Cardiac muscle cell (in vitro differentiated cells and primary cell): ENCODE measurements around the gene LSM11. TPM values are rescaled to one million over a fixed set of nuclear protein-coding genes. Genes with fewer than 3 reads are reported as not detected.
"Not testable (repeated sequence)": the region's sequence is repeated elsewhere in the genome, so short reads cannot be mapped to it uniquely, and the experiment has no call there.

Experiments
- DNase-seq, 2 donors: peaks; one replicate each; pipeline versions ENCODE4 v3.0.0 to v3.0.0-alpha.2; 2010 to 2017; ENCODE audit warnings: low read depth in 1 of 2, low spot score in 1 of 2
- H3K27ac ChIP-seq: fragments of 200-600 bp; sonication (generic); 2 replicates; pipeline ENCODE4 v1.5.1; 2016
- H3K27me3 ChIP-seq: fragments of 200-600 bp; sonication (generic); 2 replicates; pipeline ENCODE4 v1.6.0; 2016; ENCODE audit warnings: control low read depth
- H3K36me3 ChIP-seq: fragments of 200-600 bp; sonication (generic); 2 replicates; pipeline ENCODE4 v1.5.1; 2016; ENCODE audit warnings: control low read depth
- H3K4me1 ChIP-seq: fragments of 200-600 bp; sonication (generic); 2 replicates; pipeline ENCODE4 v1.8.1; 2017; ENCODE audit warnings: low read depth, mild to moderate bottlenecking, mixed run types
- H3K4me3 ChIP-seq: fragments of 200-600 bp; sonication (generic); 2 replicates; pipeline ENCODE4 v1.5.1; 2016; ENCODE audit warnings: mild to moderate bottlenecking
- H3K9me3 ChIP-seq: fragments of 200-600 bp; sonication (generic); 2 replicates; pipeline ENCODE4 v1.5.1; 2017; ENCODE audit warnings: low read depth, mild to moderate bottlenecking, control low read depth
- polyA plus RNA-seq: library from polyadenylated mRNA; unstranded; fragments of >200 nt; fragmentation: Nextera tagmentation; extraction: Ambion mirVana; gene quantifications from 2 replicates; pipeline ENCODE4 v1.2.1, GENCODE V29; 2016
- total RNA-seq: library from RNA; depleted of rRNA; stranded (reverse); fragments of >200 nt; gene quantifications from 2 replicates; pipeline ENCODE4 v1.2.3, GENCODE V29; 2016
- TF ChIP-seq, protein P1 (sequence below): IDR thresholded peaks from 2 replicates; pipeline ENCODE4 v1.5.1; 2012; ENCODE audit warnings: low read depth, mild to moderate bottlenecking, low read length

The LSM11 gene
- total and polyA plus RNA-seq, 2 experiments from 2014 or later: 1.6 to 5.5 TPM

DNA sequence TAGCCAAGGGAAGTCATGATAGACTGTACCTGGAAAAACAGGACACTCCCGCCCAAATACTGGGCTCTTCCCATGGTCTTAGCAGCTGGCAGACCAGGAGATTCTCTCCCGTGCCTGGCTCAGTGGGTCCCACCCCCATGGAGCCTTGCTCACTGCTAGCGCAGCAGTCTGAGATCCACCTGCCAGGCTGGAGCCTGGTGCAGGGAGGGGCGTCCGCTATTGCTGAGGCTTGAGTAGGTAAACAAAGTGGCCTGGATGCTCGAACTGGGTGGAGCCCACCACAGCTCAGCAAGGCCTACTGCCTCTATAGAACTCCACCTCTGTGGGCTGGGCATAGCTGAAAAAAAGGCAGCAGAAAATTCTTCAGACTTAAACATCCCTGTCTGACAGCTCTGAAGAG, 22.4 kb upstream of the LSM11 start:
- Histone ChIP-seq H3K4me1 (no peaks in the 10 kb centered on the region), H3K27ac (no peak overlapping the region), H3K9me3 (no peaks in the 10 kb centered on the region), H3K36me3 (no peaks in the 10 kb centered on the region), H3K27me3 (no peaks in the 10 kb centered on the region), H3K4me3 (no peak overlapping the region)
- no peak for DNase-seq
- TF ChIP-seq, protein P1, sequence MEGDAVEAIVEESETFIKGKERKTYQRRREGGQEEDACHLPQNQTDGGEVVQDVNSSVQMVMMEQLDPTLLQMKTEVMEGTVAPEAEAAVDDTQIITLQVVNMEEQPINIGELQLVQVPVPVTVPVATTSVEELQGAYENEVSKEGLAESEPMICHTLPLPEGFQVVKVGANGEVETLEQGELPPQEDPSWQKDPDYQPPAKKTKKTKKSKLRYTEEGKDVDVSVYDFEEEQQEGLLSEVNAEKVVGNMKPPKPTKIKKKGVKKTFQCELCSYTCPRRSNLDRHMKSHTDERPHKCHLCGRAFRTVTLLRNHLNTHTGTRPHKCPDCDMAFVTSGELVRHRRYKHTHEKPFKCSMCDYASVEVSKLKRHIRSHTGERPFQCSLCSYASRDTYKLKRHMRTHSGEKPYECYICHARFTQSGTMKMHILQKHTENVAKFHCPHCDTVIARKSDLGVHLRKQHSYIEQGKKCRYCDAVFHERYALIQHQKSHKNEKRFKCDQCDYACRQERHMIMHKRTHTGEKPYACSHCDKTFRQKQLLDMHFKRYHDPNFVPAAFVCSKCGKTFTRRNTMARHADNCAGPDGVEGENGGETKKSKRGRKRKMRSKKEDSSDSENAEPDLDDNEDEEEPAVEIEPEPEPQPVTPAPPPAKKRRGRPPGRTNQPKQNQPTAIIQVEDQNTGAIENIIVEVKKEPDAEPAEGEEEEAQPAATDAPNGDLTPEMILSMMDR: no peak

DNA sequence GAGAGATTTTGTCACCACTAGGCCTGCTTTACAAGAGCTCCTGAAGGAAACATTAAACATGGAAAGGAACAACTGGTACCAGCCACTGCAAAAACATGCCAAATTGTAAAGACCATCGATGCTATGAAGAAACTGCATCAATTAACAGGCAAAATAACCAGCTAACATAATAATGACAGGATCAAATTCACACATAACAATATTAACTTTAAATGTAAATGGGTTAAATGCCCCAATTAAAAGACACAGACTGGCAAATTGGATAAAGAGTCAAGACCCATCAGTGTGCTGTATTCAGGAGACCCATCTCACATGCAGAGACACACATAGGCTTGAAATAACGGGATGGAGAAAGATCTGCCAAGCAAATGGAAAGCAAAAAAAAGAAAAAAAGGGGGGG, 20.6 kb upstream of the LSM11 start:
- H3K4me1 ChIP-seq, H3K36me3 ChIP-seq, DNase-seq, H3K27ac ChIP-seq, H3K4me3 ChIP-seq, H3K27me3 ChIP-seq, H3K9me3 ChIP-seq: not testable (repeated sequence)

DNA sequence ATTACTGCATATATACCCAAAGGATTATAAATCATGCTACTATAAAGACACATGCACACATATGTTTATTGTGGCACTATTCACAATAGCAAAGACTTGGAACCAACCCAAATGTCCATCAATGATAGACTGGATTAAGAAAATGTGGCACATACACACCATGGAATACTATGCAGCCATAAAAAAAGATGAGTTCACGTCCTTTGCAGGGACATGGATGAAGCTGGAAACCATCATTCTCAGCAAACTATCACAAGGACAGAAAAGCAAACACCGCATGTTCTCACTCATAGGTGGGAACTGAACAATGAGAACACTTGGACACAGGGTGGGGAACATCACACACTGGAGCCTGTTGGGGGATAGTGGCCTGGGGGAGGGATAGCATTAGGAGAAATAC, 16.9 kb upstream of the LSM11 start:
- H3K4me3 ChIP-seq, H3K27ac ChIP-seq, H3K27me3 ChIP-seq, H3K9me3 ChIP-seq, H3K4me1 ChIP-seq, H3K36me3 ChIP-seq, DNase-seq: not testable (repeated sequence)

DNA sequence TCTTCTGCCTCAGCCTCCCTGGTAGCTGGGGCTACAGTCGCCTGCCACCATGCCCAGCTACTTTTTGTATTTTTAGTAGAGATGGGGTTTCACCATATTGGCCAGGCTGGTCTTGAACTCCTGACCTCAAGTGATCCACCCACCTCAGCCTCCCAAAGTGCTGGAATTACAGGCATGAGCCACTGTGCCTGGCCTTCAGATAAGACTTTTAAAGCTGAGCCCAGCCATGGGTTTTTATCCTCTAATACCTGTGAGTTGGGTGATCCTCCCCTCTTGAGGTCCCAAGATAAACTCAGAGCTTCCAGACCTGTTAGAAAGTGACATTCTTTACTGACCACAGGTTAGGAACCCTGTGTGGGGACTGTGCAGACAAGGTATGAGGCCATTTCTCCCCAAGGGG, 15.7 kb upstream of the LSM11 start:
- H3K4me3 ChIP-seq, H3K36me3 ChIP-seq, DNase-seq, H3K9me3 ChIP-seq, H3K27me3 ChIP-seq, H3K27ac ChIP-seq, H3K4me1 ChIP-seq: not testable (repeated sequence)

DNA sequence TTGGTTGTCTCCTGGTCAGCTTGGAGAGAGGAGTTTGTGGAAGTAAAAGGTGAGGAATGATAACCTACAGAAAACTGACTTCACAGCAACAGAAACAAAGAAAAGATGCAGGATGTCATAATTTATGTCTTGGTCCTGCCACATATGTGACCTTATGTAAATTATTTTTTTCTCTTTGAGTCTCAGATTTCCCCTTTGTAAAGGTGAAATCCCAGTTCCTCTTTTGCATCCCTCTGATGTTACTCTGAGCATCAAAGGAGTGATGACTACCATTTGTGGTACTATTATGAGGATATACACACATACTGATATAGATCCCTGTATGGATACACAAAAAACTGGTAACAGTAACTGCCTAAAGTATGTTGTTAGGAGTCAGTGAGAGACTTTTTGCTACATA, 13.7 kb upstream of the LSM11 start:
- Histone ChIP-seq H3K9me3 (no peaks in the 10 kb centered on the region), H3K36me3 (no peaks in the 10 kb centered on the region), H3K27me3 (no peaks in the 10 kb centered on the region), H3K4me3 (no peak overlapping the region), H3K27ac (no peak overlapping the region), H3K4me1 (no peaks in the 10 kb centered on the region)
- no peak for DNase-seq
- TF ChIP-seq, protein P1: no peak

GRCh38 chr5:157730900-157731271, 12.6 kb upstream of the LSM11 start:
- Histone ChIP-seq H3K27me3 (no peaks in the 10 kb centered on the region), H3K9me3 (no peaks in the 10 kb centered on the region), H3K36me3 (no peaks in the 10 kb centered on the region), H3K4me3 (peak overlapping the region; percentile 58), H3K4me1 (no peaks in the 10 kb centered on the region), H3K27ac (peak overlapping the region; percentile 85)
- TF ChIP-seq, protein P1: no peak
- no peak for DNase-seq

- H3K36me3 ChIP-seq: no peaks in the 10 kb centered on the region
- no peaks in the 10 kb centered on the region for H3K4me1 ChIP-seq
- H3K9me3 ChIP-seq: no peaks in the 10 kb centered on the region
- H3K27ac ChIP-seq: peak within 1 kb of the TSS; percentile 85
- TF ChIP-seq, protein P1: no peak
- H3K4me3 ChIP-seq: peak within 1 kb of the TSS; percentile 58
- H3K27me3 ChIP-seq: no peaks in the 10 kb centered on the region
- peak; percentile 98 to 99 for DNase-seq
Observed at GRCh38 chr5:157731272-157732129, 12.0 kb upstream of the LSM11 start, which contains the start of gene THG1L. Gene THG1L (plus strand): TSS chr5:157731420. CDS start chr5:157731441, 21 bp downstream.
